Colon (tissue), 2 donors: ENCODE measurements around the gene TTC28.

ENCODE experiments used
- FAIRE-seq: peaks from 2 replicates; lab custom pipeline; 2012; peaks lifted over from hg19 to GRCh38; lab: Jason Lieb, UNC
- donor health status: control.
- donor health status: control.

Gene TTC28

GRCh38 chr22:28357193-28357592 lies 322.4 kb downstream of the TTC28 start:
- FAIRE-seq = no peak

- no peak for FAIRE-seq
Observed at GRCh38 chr22:28351476-28351875, 328.2 kb downstream of the TTC28 start.

- no peak for FAIRE-seq
Observed at GRCh38 chr22:28348613-28349609, 330.7 kb downstream of the TTC28 start.

- FAIRE-seq = no peak
Observed at GRCh38 chr22:28346308-28346707, 333.3 kb downstream of the TTC28 start.

- FAIRE-seq = no peak
Observed at GRCh38 chr22:28344918-28345703, 334.5 kb downstream of the TTC28 start.

GRCh38 chr22:28341001-28341400 lies 338.6 kb downstream of the TTC28 start:
- FAIRE-seq = no peak

- no peak for FAIRE-seq
Observed at GRCh38 chr22:28333088-28333487, 346.6 kb downstream of the TTC28 start.

- FAIRE-seq = no peak
Observed at GRCh38 chr22:28332410-28332809, 347.2 kb downstream of the TTC28 start.

GRCh38 chr22:28331695-28332094 lies 347.9 kb downstream of the TTC28 start:
- FAIRE-seq = no peak

- no peak for FAIRE-seq
Observed at GRCh38 chr22:28329186-28330073, 350.2 kb downstream of the TTC28 start.

- no peak for FAIRE-seq
Observed at GRCh38 chr22:28328756-28329155, 350.9 kb downstream of the TTC28 start.

GRCh38 chr22:28316014-28316413 lies 363.6 kb downstream of the TTC28 start:
- FAIRE-seq = no peak

GRCh38 chr22:28314959-28315358 lies 364.7 kb downstream of the TTC28 start:
- no peak for FAIRE-seq

- FAIRE-seq = no peak
Observed at GRCh38 chr22:28310299-28310698, 369.3 kb downstream of the TTC28 start.

GRCh38 chr22:28299753-28300152 lies 379.9 kb downstream of the TTC28 start:
- no peak for FAIRE-seq

GRCh38 chr22:28299309-28299708 lies 380.3 kb downstream of the TTC28 start:
- no peak for FAIRE-seq

GRCh38 chr22:28297504-28297903 lies 382.1 kb downstream of the TTC28 start:
- no peak for FAIRE-seq

- no peak for FAIRE-seq
Observed at GRCh38 chr22:28296452-28296851, 383.2 kb downstream of the TTC28 start.

- no peak for FAIRE-seq
Observed at GRCh38 chr22:28283068-28283654, 396.5 kb downstream of the TTC28 start.

- FAIRE-seq = no peak
Observed at GRCh38 chr22:28282405-28283067, 397.1 kb downstream of the TTC28 start.

GRCh38 chr22:28279888-28280287 lies 399.8 kb downstream of the TTC28 start:
- no peak for FAIRE-seq
